NK-92 treated with Interleukin-12 subunit alpha and Interleukin-12 subunit beta, amount 100 ng/mL, for 24 hours (cell line): ENCODE measurements around the gene SEPTIN12.
"Not testable (repeated sequence)": the region's sequence is repeated elsewhere in the genome, so short reads cannot be mapped to it uniquely, and the experiment has no call there.

Source experiments
- DNase-seq: peaks from one replicate; lab custom pipeline; 2025; lab: John Stamatoyannopoulos, UW

Gene SEPTIN12

DNA sequence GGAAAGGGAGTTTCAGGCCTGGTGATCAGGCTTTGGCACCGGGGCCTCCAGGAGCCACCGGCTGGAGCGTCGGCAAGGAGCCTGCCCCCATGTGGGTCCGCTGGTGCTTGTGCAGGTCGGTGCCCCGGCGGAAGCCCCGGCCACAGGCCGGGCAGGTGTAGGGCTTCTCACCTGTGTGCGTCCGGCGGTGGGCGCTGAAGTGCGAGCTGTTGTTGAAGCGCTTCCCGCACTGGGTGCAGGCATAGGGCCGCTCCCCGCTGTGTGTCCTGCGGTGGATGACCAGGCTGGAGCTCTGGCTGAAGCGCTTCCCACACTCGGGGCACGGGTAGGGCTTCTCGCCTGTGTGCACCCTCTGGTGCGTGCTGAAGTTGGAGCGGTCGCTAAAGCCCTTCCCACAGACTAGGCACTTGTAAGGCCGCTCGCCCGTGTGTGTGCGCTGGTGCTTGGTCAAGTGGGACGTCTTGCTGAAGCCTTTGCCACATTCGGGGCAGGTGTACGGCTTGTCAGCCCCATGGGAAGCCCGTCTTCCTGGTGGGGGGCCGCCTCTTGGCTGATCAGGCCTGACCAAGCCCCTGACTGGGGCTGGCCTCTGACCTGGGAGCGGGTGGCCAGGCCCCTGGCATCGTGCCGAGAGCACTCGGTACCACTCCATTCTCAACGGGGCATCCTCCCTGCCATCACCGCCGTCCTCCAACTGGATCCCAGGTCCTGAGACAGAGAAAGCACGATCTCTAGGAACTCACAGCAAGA lies 35.6 kb downstream of the SEPTIN12 start:
- DNase-seq, result no peak

- no peak for DNase-seq
Measured at GRCh38 chr16:4750896-4751295, 37.2 kb downstream of the SEPTIN12 start.

DNA sequence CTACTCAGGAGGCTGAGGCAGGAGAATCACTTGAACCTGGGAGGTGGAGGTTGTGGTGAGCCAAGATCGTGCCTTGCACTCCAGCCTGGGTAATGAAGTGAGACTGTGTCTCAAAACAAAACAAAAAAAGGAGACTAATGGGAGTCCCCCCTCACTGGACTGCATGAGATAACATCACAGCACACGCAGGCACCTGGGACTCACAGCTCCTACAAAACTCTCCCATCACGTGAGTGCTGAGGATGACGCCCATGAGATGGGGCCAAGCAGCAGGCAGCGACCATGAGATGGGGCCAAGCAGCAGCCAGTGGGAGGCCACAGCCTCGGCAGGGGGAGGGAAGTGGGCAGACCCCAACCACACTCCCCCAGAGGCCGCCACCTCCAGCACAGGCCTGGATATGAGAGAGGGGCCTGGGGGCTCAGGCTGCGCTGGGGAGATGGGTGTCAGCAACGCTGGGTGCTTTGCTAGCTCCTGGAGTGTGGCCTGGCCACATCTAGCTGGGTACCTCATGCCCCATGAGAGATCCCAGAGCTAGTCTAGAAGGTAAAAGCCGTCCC lies 38.4 kb downstream of the SEPTIN12 start:
- no peak for DNase-seq

DNA sequence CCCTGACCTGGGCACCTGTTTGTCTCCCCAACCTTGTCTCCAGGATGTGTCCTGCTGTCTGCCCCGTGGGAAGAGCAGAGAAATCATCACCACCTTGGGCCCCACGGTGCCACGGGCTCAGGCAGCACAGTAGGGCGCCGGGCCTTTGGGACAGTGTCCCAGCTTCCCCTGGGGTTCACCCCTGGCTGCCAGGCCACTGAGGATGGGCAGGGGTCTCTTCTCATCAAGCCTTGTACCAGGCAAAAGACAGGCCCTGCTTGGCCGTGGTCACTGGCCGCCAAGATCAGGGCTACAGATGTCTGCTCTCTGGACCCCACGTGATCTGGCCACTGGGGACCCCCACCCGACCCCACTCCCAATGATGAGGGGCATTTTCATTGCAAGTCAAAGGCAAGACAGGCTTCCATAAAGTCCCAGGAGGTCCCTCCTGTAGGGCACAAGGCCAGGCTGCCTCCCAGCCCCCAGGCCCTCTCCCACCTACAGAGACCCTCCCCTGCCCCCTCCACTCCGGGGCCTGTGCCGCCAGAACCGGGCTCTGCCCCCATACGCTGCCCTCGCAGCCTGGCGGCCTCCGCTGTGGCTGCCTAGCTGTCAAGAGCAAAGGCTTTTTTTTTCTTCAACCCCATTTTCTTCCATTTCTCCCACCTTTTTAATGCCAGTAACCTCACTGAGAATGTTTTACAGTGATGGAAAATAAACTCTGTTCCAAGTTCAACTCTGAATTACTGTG lies 39.3 kb downstream of the SEPTIN12 start:
- no peak for DNase-seq

DNA sequence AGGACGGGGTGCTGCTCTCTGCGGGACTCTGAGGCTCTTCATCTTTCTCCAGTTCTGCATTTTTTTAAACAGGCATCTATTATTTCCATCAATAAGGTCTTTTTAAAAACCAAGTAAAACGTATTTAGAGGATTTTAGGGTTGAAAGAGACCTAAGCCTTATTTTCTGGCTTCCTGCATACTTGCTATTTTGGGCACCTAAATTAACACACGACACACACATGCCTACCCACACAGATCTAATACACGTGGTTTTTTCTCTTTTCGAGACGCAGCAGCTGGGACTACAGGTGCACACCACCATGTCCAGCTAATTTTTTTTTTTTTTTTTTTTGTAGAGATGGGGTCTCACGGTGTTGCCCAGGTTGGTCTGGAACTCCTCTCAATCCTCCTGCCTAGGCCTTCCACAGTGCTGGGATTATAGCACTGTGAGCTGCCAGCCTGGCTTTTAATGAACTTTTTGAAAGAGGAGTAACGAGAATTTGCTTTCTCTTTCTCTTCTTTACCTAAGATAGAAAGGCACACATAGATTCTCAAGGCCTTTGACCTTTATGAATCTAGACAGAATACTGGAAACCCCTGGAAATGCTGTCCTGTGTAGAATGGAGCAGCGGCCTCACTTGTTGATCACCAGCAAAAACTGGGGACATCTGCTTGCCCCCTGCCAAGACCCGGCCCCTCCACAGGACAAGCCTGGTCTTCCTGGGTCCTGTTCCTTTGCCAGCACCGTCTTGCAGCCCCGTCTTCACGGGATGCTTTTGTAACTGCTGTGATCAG lies 40.1 kb downstream of the SEPTIN12 start:
- no peak for DNase-seq

GRCh38 chr16:4746991-4747574 lies 41.1 kb downstream of the SEPTIN12 start:
- DNase-seq, result no peak

DNA sequence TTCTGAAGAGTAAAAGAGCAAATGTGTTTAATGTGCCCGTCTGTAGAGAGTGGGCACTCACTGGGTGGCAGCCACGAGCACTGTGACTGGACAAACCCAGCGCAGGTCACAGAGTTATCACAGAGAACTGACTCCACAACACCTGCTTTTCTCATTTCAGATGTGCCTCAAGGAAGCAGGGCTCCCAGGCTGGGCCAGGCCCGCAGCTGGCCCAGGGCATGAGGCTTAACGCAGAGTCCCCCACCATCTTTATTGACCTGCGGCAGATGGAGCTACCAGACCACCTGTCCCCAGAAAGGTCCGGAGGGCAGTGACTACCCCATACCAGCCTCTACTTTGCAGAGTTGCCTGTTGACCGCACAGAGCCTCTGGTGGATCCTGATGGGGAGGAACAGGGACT lies 41.9 kb downstream of the SEPTIN12 start:
- DNase-seq, result no peak

- no peak for DNase-seq
Measured at GRCh38 chr16:4745274-4745569, 42.9 kb downstream of the SEPTIN12 start.

DNA sequence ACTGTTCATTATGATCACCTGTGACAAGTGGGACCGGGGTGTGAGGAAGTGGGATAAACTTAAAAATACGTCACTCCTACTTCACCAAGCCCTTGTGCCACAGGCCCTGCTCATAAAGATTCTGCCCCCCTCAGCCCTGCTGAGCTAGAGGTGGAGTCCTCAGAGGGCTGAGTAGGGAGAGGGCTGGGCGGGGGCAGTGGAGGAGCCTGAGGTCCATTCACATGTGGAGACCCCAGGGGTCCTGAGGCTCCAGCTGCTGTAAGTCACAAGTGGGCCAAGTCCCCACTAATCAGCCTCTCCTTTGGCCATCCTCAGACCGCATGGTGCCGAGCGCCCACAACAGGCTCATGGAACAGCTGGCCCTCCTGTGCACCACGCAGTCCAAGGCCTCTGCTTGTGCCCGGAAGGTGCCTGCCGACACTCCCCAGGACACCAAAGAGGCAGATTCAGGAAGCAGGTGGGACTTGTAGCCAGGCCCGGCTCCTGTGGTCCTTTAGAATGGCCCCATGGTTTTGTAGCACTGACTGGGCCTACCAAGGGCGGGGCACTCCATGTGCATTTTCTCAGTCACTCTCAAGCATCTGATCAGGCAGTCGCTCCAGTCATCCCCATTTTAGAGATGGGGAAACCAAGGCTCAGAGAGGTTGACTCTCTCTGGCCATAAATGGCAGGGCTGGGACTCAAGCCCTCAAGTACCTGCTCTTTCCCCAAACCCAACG lies 43.4 kb downstream of the SEPTIN12 start:
- no peak for DNase-seq

GRCh38 chr16:4743226-4743878 lies 44.8 kb downstream of the SEPTIN12 start:
- DNase-seq, result no peak

- DNase-seq, result not testable (repeated sequence)
Measured at GRCh38 chr16:4738370-4738769, 49.8 kb downstream of the SEPTIN12 start.

DNA sequence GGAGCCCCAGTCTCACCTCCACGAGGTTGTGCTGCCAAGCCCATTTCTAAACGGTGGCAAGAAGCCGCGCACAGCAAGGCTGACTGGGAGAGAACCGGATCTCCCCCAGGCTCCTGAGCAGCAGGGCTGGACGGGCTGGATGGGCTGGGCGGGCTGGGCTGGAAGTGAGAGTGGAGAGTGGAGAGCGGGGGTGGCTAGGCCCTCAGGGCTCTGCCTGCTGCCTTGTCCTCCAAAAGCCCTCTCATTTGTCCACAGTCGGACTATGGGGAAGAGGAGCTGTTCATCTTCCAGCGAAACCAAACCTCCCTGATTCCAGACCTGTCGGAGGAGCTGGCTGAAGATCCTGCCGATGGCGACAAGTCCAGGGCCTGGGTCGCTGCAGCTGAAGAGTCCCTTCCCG lies 50.6 kb downstream of the SEPTIN12 start:
- DNase-seq, result no peak

DNA sequence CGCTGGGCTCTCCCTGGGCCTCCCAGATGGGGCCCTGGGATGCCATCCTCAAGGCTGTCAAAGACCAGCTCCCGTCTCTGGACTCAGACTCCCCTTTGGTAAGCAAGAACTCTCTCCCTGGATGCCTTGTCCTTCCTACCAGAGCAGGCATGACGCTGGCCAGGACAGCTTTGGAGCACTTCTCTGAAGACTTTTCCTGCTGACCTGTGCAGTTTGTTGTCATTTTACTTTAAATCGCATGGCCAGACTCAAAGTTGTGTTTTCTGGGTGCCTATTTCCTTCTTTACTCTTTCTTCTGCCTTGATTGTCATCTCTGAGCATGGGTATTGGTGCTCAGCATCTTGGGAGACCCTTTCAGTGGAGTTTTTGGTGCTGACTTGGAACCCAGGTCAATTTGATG lies 51.6 kb downstream of the SEPTIN12 start:
- no peak for DNase-seq

- DNase-seq, result peak; percentile 88
Measured at GRCh38 chr16:4734730-4735535, 53.2 kb downstream of the SEPTIN12 start.

DNA sequence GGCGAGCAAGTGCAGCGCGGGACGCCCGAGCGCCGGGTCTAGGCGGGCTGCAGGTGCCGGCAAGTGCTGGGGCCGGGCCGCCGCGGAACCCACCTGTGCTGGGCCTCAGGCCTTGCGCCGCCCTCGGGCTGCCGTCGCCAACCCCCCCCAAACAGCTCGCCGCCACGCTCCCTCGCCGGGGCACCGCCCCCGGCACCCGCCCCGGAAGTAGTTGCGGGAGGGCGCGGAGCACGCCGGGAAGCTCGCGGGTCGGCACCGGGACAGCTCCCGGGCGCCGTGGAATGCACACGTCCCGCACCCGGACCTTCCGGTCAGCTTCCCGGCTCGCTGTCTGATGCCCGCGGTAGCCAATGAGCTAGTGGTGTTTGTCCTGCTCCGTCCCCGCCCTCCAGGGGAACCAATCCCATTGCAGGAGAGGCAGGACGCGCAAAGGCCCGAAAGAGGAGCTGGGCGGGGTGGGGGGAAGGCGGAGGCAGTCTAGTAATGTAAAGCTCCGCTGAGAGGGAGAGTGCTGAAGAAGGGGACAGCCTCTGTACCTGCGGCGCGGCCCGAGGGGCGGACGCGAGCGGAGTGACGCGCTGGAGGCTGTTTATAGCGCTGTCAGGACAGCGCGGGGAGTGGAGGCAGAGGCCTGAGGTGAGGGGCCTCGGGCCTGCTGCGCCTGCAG lies 53.9 kb downstream of the SEPTIN12 start, which contains the start of the genes ANKS3 and DNAAF8:
Gene ANKS3, minus strand, starts transcription at position 209 of the 667 bp plus-strand sequence. CDS start 4,122 bp downstream, outside the sequence.
Gene DNAAF8, plus strand, starts transcription at position 475 of the 667 bp plus-strand sequence. CDS start 1,978 bp downstream, outside the sequence.
- DNase-seq, result peak; percentile 81

DNA sequence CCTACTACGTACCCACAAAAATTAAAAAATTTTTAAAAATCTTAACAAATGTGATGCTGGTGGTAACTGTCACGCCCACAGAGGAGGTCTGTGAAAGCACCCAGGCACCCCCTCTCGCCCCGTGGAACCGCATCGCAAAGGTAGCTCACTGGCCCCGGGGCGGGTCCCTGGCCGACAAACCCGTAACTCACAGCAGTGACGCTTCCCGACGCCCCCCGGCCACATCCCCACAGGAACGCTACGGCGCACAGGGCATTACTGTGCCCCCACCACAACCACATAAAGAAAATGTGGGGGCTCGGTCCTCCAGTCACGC lies 54.4 kb downstream of the SEPTIN12 start:
- DNase-seq, result no peak

DNA sequence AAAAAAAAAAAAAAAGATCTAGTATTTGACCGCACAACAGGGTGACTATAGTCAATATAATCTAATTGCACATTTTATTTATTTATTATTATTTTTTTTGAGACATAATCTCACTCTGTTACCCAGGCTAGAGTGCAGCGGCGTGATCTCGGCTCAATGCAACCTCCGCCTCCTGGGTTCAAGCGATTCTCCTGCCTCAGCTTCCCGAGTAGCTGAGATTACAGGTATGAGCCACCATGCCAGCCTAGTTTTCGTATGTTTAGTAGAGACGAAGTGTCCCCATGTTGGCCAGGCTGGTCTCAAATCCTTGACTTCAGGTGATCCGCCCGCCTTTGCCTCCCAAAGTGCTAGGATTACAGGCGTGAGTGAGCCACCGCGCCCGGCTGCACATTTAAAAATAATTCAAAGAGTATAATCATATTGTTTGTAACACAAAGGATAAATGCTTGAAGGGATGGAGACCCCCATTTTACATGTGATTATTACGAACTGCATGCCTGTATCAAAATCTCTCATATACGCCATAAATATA lies 54.9 kb downstream of the SEPTIN12 start:
- DNase-seq, result no peak

DNA sequence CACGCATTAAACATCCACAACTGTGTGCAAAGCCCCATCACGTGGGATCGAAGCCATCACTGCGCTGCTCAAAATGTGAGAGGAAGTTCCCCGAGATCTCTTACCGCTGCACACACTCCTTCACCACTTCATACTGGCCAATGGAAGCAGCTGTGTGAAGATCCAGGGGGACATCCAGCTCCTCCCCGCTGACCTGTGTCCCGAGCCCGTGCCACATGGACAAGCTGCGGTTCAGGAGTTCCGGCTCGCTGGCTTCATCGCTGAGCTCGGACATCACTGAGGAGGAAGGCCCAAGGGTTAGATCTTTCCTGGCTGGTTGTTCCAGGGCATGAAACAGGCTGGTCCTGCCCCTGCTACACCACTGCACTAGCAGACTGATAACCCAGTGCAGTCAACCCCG lies 58.3 kb downstream of the SEPTIN12 start:
- no peak for DNase-seq

DNA sequence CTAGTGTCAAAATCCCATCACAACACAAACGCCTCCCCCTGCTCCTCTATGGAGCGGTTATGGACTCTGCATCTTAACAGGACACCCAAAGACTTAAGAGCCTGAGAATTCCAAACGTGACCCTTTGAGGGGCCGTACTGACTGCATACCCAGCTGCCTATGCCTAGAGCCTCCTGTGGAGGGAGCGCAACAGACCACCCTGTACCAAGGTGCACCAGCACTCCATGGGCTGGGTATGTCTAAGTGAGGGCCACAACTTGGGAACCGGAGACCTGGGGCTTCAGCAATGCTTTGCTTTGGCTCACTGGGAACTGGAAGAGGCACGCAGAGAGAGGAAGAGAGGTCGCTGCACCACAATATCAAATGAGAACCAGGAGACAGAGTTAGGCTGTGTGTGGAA lies 59.5 kb downstream of the SEPTIN12 start:
- DNase-seq, result no peak
